ENCODE data around the gene TMCC2.
"Not testable (repeated sequence)": the region's sequence is repeated elsewhere in the genome, so short reads cannot be mapped to it uniquely, and the experiment has no call there.

The TMCC2 gene

DNA sequence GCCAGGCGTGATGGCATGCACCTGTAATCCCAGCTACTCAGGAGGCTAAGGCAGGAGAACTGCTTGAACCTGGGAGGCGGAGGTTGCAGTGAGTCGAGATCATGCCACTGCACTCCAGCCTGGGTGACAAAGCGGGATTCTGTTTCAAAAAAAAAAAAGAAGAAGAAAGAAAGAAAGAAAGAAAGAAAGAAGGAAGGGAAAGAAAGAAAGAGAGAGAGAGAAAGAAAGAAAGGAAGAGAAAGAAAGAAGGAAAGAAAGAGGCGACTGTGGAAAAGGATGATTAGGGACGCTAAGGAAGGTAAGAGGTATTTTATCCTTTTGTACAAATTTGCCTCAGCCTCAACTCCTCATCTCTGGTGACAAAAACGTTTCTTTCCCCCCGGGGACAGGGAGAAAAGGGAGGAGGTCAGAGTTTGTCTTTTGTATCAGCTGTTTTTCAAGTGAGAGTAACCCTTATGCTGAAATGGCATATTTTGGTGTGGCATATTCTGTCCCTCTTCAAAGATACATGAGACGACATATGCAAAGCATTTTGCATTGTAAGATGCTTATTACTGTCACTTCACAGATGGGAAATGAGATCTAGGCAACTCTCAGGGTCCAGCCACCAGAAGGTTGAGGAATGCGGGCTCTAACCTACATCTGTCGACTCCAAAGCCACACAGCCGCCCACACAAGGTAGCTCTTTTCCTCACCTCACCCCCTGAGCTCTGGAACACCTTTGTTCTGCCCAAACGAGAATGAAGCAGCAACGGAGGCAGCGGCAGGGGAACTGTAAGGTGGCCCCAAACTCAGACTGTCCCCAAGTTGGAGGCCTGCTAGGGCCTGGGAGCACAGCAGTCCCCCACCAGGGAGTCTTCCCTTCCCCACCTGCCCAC lies 55.8 kb downstream of the TMCC2 start:
- DNase-seq (ENCODE audit: low spot score), result no peak

DNA sequence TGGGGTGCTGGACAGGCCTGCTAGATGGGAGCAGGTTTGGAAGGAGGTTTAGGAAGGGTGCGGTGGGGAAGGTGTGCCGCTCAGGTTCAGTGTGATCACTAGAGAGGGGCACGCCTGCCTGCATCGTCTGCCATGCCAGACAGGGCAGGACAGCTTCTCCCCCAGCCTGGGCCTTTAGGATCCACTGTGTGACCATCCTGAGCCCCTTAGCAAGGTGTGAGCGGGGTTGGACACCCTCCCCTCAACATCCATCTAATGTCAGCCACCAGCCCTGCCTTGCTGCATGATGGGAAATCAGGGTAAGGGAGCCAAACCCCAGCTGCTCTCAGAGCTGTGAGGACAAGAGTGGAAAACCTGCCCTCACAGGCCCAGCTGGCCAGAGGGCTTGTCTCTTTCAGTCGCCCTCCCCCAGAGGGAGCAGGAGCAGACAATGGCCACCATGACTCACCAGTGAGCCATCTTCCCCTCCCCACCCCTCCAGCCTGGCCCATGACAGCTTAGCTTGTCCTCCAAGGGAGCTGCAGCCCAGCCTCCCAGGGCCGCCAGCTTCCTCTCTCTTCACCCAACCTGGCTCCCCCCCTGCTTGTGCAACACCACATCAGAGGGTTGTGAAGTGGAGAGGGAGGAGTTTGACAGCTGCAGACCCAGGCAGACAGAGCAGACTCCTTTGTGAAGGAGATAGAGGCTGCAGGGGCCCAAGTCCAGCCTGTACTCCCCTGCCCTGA lies 56.8 kb downstream of the TMCC2 start:
- DNase-seq (ENCODE audit: low spot score), result peak; percentile 94

DNA sequence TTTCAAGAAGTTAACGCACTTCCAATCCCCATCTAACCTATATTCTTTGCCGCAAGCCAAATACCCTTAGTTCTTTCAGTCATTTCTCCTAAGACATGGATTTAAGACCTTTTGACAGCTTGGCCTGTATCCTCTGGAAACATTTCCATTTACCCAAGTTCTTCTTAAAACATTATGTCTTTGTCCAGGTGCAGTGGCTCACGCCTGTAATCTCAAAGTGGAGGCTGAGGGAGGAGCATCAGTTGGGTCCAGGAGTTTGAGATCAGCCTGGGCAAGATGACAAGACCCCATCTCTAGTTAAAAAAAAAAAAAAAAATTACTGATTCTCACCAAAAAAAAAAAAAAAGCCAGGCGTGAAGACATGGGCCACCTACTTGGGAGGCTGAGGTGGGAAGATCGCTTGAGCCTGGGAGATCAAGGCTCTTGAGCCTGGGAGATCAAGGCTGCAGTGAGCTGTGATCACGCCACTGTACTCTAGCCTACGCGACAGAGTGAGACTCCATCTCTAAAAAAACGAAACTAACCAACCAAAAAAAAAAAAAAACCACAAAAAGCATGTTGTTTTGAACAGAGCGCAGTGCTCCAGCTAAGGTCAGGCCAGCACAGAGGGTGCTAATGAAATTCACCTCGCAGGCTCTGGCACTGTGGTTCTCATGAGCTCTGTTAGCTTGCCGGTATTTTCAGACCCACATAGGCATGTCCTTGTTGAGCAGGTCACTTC lies 57.8 kb downstream of the TMCC2 start:
- peak; percentile 66 for DNase-seq (ENCODE audit: low spot score)

DNA sequence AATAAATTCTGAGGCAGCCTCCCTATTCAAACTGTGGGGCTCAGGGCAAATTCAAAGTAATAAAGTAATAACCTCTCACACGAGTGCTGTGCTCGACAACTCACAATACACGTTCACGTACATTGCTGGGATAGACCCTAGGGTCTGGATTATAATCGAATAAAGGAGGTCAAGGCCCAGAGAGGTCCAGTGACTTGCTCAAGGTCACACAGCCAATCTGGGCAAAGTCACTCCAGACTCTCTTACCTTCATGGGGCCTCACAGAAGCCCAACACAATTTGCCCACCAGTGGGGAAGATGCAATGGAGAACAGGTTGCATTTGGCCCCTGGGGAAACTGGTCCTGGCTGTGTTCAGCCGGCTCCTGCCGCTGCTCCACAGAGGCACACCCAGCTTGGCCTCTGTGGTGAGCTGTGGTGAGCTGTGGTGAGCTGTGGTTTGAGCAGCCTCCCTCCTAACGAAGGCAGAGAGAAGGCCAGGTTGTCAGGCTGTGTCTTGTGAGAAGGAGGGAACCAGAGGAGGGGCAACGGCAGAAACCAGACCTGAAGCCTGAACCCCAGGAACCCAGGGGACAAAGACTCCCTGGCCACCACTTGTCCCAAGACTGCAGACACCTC lies 58.7 kb downstream of the TMCC2 start:
- DNase-seq (ENCODE audit: low spot score), result peak; percentile 70

DNA sequence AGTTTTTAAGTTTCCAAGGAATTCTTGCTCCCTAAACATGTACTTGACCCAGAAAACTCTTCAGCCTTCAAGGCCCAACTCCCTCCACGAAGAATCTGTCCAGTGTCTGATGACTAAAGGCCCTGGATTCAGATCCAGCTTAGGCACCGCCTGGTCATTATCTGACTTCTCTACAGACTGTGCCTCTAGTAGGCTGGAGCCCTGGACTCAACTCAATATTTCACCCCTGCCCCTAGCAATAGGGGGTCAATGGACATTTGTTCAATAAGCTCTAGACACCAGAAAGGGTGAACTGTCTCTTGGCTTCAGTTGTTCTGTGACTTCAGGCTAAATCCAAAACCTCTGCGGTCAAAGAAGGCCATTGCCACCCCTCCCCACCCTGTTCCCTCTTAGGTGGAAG lies 59.3 kb downstream of the TMCC2 start:
- no peak for DNase-seq (ENCODE audit: low spot score)

DNA sequence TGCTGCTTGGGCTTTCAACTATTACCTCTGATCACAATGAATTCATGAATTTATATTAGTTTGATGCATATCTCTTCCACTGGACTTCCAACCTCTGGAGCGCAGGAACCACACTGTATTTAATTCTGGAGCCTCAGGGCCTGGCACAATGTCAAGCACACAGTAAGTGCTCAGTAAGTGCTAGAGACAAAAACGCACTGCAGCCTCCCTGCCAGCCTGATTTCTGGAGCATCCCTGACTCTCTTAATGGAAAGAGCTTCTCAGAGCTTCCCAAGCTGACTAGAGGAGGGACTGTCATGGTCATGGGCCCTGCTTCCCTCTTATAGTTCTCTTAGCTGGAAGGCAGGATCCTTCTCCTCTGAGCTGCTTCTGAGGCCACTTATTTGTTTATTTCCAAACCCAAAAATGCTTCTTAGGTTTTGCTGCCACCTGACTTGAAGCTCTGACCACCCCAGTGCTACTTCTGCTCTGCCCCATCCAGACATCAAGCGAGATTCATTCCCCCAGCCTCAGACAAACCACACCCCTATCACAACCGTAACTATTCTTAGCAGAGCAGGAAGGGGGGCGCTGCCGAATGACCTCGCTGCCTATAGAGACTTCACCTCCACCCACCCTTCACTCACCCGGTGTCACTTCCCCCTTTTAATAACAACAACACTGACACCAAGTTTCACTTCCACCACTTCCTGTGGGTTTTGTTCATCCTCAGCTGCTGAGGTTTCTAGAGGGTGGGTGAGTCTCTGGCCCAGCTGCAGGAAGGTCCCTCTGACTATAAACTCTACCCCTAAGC lies 60.2 kb downstream of the TMCC2 start:
- DNase-seq (ENCODE audit: low spot score), result peak; percentile 88

DNA sequence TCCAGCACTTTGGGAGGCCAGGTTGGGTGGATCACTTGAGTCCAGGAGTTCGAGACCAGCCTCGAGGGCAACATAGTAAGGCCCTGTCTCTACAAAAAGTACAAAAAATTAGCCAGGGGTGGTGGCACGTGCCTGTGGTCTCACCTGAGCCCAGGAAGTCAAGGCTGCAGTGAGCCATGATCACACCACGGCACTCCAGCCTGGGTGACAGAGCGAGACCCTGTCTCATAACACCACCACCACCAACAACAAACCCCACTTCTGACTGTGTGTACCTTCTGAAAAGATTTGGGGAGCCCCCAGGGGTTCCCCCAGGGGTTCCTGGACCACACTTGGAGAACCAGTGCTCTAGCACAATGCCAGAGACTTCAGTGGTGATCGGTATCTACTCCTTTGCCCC lies 63.9 kb downstream of the TMCC2 start:
- DNase-seq (ENCODE audit: low spot score), result no peak

DNA sequence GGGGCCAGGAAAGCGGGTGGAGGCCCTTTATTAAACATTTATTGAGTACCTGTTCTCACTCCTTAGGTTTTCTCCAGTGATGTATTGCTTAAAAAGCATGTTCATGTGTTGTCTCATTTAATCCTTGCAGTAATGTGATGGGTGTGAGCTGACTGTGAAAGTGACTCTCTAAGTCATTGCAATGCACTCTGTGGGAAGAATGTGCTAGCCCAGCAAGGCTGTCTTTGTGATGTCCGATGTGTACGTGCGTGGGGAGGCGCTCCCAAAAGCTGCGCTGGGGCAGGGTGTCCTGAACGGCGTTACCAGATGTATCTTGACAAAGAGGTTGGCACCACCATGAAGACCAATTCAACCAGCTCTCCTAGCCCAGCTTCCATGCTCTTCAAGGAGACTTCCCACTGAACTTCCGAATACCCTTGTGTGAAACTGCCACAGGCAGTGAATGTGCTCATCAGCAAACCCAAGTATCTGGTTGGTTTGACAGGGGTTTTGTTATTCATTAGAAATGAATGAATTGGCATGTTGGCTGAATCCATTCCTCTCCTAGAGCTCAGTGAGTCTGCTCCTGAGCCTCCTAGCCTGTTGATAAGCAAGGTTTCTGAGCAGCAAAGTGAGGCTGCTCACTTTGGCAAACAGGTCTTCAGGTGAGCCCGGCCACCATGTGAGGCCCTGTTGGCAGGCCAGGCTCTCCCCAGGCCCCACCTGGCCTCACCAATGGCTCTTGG lies 65.8 kb downstream of the TMCC2 start:
- no peak for DNase-seq (ENCODE audit: low spot score)

DNA sequence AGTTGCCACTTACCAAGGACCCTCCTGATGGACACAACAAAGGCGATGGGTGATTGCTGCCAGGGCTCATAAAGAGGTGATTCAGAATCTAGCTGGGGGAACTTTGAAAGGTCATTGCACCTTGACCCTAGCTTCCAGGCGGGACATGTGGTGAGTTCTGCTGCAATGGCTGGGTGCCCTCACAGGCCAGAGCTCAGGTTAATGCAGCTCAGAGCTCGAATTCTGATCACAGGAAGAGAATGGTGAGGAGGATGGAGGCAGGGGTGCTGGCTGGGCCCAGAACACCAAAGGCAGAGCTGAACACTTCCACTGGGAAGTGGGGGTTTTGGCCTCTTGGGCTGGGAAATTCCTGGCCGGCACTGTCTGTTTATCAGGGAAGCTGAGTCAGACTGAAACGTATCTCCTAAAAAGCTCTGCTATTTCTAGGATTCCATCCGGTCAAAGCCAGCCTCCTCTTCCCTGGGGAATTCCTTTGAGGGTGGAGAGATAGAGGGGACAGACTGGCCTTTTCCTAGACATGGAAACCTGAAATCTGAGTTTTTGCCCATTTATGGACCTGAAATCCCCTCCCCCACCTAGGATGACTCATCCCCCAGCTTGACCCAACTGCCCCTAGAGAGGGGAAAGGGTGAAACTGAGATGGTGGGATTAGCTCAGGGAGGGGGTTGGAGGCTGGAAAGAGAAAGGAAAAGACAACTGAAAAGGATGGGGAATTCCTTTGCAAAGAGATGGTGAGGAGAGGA lies 66.6 kb downstream of the TMCC2 start:
- DNase-seq (ENCODE audit: low spot score), result no peak

DNA sequence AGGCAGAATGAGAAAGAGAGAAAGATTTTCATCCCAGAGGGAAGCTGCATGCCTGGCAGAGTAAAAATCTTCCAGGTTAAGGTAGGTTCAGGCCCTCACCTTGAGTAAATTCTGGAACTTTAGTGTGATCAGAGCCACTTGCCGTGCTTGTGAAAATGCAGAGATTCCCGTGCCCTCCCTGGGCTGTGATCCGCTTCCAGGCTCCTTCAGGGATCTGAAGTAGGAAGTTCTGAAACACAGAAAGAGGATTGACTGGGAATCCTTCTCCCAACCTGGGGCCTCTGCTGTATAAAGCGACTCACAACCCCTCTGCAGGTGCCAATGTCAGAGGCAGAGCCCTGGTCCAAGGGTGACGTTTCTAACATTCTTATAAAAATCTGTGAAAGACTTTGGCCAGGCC lies 67.2 kb downstream of the TMCC2 start:
- no peak for DNase-seq (ENCODE audit: low spot score)

DNA sequence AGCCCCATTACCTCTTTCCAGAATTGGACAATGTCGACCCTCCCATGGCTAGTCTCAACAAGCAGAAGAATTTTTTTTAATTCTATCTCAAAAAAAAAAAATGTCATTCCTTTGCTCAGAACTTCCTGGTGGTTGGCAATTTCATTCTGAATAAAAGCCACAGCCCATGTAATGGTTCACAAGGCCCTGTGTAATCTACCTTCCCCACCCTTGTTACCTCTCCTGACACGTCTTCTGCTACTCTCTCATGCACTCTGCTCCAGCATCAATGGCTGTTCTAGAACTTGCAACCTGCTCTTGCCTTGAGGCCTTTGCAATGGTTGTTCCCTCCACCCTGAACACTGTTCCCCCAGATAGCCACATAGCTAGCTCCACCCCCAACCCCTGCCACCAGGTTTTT lies 68.4 kb downstream of the TMCC2 start:
- no peak for DNase-seq (ENCODE audit: low spot score)

DNA sequence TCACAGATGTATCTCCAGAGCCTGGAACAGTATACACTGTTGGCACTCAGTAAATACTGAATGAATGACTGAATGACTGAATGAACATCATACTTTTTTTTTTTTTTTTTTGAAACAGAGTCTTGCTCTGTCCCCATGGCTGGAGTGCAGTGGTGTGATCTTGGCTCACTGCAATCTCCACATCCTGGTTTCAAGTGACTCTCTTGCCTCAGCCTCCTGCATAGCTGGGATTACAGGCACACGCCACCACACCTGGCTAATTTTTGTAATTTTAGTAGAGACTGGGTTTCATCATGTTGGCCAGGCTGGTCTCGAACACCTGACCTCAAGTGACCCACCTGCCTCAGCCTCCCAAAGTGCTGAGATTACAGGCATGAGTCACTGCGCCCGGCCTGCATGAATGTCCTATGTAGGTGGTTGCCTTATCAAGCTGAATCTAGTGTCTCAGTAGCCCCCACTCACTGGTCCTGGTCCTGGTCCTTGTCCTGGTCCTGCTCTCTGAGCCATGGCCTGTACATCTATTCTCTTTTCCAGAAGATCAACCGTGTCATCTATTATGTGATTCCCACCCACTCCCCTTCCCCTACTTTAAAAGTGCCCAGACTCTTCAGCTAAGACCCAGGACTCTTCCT lies 69.9 kb downstream of the TMCC2 start:
- not testable (repeated sequence) for DNase-seq (ENCODE audit: low spot score)

DNA sequence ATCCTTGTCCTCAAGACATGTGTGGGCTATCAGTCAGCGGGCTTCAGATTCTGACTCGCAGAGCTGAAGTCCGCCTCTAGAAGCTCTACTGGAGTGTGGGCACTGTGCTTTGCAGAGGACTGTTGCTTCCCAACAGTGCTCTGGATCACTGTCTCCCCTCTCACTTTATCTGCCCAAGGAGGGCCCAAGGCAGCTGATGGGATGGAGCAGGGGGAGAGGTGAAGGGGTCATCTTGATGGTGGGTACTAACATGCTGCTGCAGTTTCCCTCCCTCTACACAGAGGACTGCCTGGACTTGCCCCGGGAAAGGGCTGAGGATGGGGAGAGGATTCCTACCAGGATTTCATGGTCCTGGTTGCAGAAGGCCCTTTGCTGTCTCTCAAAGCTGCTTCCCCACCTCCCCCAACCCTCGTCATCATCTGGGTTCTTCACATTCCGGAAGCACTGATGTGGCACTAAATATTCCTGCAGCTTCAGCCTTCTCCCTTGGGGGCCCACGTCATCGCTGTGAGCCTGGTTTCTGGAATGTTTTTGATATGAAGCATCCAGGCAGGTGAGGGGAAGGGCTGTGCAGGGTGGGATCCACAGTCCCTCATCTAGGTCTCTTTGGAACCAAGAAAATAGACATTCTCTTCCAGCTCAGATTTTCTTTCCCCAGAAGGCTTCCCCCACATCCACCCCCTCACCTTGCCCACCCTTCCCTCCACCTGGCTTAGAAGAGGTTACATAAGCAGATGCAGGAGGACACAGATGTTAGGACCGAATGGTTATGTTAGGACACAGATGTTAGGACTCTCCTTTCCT lies 70.6 kb downstream of the TMCC2 start:
- no peak for DNase-seq (ENCODE audit: low spot score)

DNA sequence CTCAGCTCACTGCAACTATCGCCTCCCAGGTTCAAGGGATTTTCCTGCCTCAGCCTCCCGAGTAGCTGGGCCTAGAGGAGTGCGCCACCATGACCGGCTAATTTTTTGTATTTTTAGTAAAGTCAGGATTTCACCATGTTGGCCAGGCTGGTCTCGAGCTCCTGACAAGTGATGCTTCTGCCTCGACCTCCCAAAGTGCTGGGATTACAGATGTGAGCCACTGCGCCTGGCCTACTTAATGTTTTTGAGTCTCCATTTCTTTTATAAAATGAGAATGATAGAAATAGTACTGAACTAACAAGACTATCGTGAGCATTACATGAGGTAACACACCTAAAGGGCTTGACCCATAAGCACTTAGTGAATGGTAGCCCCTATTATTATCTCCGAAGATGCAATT lies 72.4 kb downstream of the TMCC2 start:
- no peak for DNase-seq (ENCODE audit: low spot score)

DNA sequence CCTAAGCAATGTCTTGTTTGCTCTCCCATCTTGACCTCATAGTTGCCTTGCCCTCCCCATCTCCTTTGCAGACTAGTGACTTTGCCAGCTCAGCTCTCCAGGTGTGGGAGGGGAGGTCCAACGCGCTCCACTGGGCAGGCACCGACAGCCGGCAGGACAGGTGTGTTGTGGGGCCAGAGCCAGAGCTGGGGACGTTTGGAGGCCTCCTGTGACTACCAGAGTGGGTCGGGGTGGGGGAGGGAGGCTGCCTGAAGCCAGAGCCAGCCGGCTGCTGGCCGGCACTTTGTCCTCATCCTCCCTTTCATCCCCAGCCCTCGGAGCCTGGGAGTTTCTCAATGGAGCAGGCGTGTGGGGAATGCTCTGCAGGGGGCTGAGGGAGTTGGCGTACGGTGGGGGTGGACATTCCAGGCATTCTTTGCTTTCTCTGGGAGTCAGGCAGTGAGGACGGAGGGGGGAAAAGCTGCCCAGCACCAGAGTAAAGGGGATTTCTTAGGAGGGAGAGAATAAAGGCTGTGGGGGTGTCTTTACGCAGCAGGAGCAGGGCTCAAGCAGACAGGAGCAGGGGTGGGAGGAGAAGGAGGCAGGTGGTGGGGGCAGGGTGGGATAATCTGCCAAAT lies 73.6 kb downstream of the TMCC2 start:
- no peak for DNase-seq (ENCODE audit: low spot score)

DNA sequence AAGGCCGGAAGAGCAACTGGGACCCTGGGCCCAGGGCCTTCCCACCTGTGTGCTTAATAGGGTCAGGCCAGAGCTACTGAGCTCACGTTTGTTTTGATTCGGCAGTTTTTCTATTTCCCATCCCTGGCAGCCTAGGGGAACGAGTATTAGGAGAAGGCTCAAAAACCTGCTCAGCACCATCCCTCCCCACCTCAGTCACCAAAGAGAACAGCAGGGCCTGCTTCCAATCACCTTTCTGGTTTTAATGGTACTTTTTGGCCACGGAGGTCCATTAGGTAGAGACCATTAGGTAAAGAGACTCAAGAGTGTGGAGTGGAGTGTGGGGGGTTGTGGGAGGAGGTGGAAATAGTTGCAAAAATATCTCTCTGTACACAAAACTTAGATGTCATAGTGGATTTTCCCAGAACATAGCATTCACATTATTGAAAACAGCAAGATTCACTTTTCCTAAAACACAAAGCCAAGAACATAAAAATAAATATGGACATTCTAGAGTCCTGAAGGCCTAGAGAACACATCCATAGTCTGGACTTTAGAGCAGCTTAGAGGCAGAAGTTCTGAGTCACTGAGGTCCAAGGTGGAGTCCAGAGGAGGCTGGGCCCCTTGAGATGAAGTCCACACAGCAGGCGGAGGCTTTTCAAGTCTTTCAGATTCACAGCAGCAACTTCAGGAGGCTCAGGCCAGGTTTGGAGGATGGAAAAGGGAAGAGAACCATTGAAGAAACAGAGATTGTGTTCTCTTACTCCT lies 74.3 kb downstream of the TMCC2 start:
- DNase-seq (ENCODE audit: low spot score), result no peak

DNA sequence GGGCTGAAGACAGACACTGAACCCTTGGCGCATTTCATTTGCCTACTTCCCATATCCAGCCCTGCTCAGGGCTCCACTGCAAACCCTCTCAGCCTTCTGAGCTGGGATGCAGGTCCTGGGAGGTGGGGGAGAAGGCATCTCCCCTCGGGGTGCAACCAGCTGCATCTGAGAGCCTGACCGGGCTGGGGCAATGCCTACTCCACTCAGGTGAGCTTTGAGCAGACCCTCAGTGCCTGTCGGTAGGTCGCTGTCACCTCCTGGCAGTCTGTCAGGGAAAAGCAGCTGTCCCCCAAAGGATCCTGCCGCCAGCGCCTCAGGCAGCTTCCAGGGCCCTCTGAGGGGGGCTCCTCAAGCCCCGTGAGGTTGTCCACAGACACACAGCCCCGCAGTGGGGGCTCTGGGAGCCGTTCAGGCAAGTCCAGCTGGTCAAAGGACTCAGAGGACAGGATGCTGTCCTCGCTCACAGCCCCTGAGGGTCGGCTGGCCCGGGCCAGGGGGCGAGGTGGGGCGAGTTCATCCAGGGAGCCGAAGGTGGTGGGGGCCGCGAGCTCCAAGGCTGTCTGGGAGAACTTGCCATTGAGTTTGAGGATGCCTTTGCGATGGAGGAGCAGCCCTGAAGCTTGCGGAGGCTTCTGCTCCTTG lies 75.6 kb downstream of the TMCC2 start:
- no peak for DNase-seq (ENCODE audit: low spot score)
